K562 (cell line): ENCODE results near the gene S100A8. TPM values are rescaled to one million over a fixed set of nuclear protein-coding genes. Genes with fewer than 3 reads are reported as not detected.

Source experiments
- ARID4B ChIP-seq: sonication (generic); formaldehyde crosslinking; IDR thresholded peaks from 2 replicates; pipeline ENCODE4 v1.8.0; 2022; ENCODE audit warnings: mild to moderate bottlenecking, missing genetic modification reagents
- BMI1 ChIP-seq: fragments of 150-350 bp; IDR thresholded peaks from 2 replicates; pipeline ENCODE4 v1.6.1; 2014; ENCODE audit warnings: low read length
- ETV1 ChIP-seq: fragments of 450-650 bp; conservative IDR thresholded peaks from 2 replicates; pipeline ENCODE4 v1.6.1; 2016; ENCODE audit warnings: missing genetic modification characterization, control low read depth, low read depth, missing compliant biosample characterization
- ETV6 ChIP-seq, 3 experiments: fragments of 150-350 bp in 1 of 3; sonication (generic) in 1 of 3; formaldehyde crosslinking in 1 of 3; IDR thresholded peaks; 2 replicates each; pipeline versions ENCODE4 v1.6.1 to v1.8.0; 2014 to 2022; ENCODE audit warnings: borderline replicate concordance in 2 of 3, low read depth in 2 of 3, antibody characterized with exemption in 1 of 3, low read length in 1 of 3, mild to moderate bottlenecking in 1 of 3, missing genetic modification reagents in 1 of 3
- FOXK2 ChIP-seq, 2 experiments: fragments of 450-650 bp; IDR thresholded peaks in 1 of 2; conservative IDR thresholded peaks in 1 of 2; 2 replicates each; pipeline ENCODE4 v1.6.1; 2016; ENCODE audit warnings: low read depth in 2 of 2, mild to moderate bottlenecking in 1 of 2
- FOXP4 ChIP-seq: sonication (generic); formaldehyde crosslinking; IDR thresholded peaks from 2 replicates; pipeline ENCODE4 v1.8.0; 2022; ENCODE audit warnings: mild to moderate bottlenecking, missing genetic modification reagents, borderline replicate concordance
- HMG20B ChIP-seq: fragments of 250-450 bp; sonication (Bioruptor Pico); IDR thresholded peaks from 2 replicates; pipeline ENCODE4 v1.5.0; 2021; ENCODE audit warnings: mild to moderate bottlenecking
- MXI1 ChIP-seq: IDR thresholded peaks from 2 replicates; pipeline ENCODE4 v1.6.1; 2011; ENCODE audit warnings: low read depth, mild to moderate bottlenecking, improper control_type of control experiment, low read length
- NFIX ChIP-seq: fragments of 250-450 bp; sonication (Bioruptor Pico); IDR thresholded peaks from 2 replicates; pipeline ENCODE4 v1.4.0; 2020; ENCODE audit warnings: low read depth, mild to moderate bottlenecking, moderate library complexity
- SMAD2 ChIP-seq: fragments of 150-350 bp; IDR thresholded peaks from 2 replicates; pipeline ENCODE4 v1.6.1; 2014; ENCODE audit warnings: low read depth, mild to moderate bottlenecking, low read length
- SMARCA5 ChIP-seq: fragments of 450-650 bp; IDR thresholded peaks from 2 replicates; pipeline ENCODE4 v1.6.1; 2016
- SREBF1 ChIP-seq: fragments of 150-350 bp; IDR thresholded peaks from 2 replicates; pipeline ENCODE4 v1.6.1; 2014; ENCODE audit warnings: antibody characterized with exemption, low read depth, low read length, borderline replicate concordance
- TAF15 ChIP-seq: fragments of 200-400 bp; formaldehyde crosslinking; IDR thresholded peaks from 2 replicates; pipeline ENCODE4 v1.6.1; 2017; ENCODE audit warnings: mild to moderate bottlenecking, low read depth, low read length, moderate library complexity
- THAP12 ChIP-seq: fragments of 250-450 bp; sonication (Bioruptor Pico); IDR thresholded peaks from 2 replicates; pipeline ENCODE4 v1.9.0; 2021; ENCODE audit warnings: mild to moderate bottlenecking, inconsistent platforms
- ZKSCAN8 ChIP-seq: fragments of 200-800 bp; sonication (Bioruptor generic); IDR thresholded peaks from 2 replicates; pipeline ENCODE4 v1.6.1; 2016; ENCODE audit warnings: missing genetic modification characterization, missing compliant biosample characterization
- ZNF121 ChIP-seq: sonication (generic); formaldehyde crosslinking; conservative IDR thresholded peaks from 2 replicates; pipeline ENCODE4 v1.8.0; 2022; ENCODE audit warnings: missing genetic modification reagents
- ZNF143 ChIP-seq: sonication (generic); formaldehyde crosslinking; IDR thresholded peaks from 2 replicates; pipeline ENCODE4 v1.9.0; 2022; ENCODE audit warnings: mild to moderate bottlenecking, missing genetic modification reagents
- ZNF274 ChIP-seq: IDR thresholded peaks from 2 replicates; pipeline ENCODE4 v1.6.1; 2011; ENCODE audit warnings: low read depth, mild to moderate bottlenecking, low read length, moderate library complexity, borderline replicate concordance
- ZNF431 ChIP-seq: sonication (generic); formaldehyde crosslinking; IDR thresholded peaks from 2 replicates; pipeline ENCODE4 v1.8.0; 2022; ENCODE audit warnings: mild to moderate bottlenecking, missing genetic modification reagents
- polyA plus RNA-seq, 8 experiments: library from polyadenylated mRNA; depleted of rRNA in 4 of 8; stranded (reverse) in 5 of 8; unstranded in 3 of 8; fragments of >200 nt; fragmentation: Nextera tagmentation in 2 of 8; fragmentation: Illumina TruSeq in 1 of 8; extraction: Ambion mirVana in 2 of 8; extraction: Trizol in 1 of 8; gene quantifications; 2 replicates each; pipeline versions ENCODE4 v1.2.1 to v1.2.3, GENCODE V29; 2011 to 2014; ENCODE audit warnings: inconsistent platforms in 1 of 8, missing spikeins in 1 of 8
- total RNA-seq, 7 experiments: library from RNA; depleted of rRNA in 6 of 7; stranded (reverse); fragments of >200 nt in 6 of 7; fragmentation: Illumina TruSeq in 2 of 7; extraction: Trizol in 2 of 7; gene quantifications; 2 replicates each; pipeline versions ENCODE4 v1.2.1 to v1.2.3, GENCODE V29; 2011 to 2021; ENCODE audit warnings: low replicate concordance in 1 of 7

The S100A8 gene
- total and polyA plus RNA-seq, 9 of the 15 experiments (the other 6 are each of a cell fraction or from before 2014, with no cell fraction given): 0.15 to 0.60 TPM; not detected in 7

GRCh38 chr1:153432874-153433681 lies 42.2 kb upstream of the S100A8 start (continued):
- TF ChIP-seq FOXP4 (CRISPR knock-in tag) (no peak), ETV6 (IDR thresholded peaks at IDR 0.05; ENCODE audit: borderline replicate concordance in 1 of 2, low read depth in 2 of 2, low read length in 1 of 2) (no peak), ETV6 (CRISPR knock-in tag; IDR thresholded peaks at IDR 0.05; ENCODE audit: borderline replicate concordance) (no peak), MXI1 (no peak; the same call in 1 of the 2 replicates), ZKSCAN8 (CRISPR knock-in tag) (no peak), ZNF431 (CRISPR knock-in tag) (no peak), ZNF121 (CRISPR knock-in tag) (no peak), FOXK2 (conservative IDR thresholded peaks at IDR 0.05 in 1 of 2, IDR thresholded peaks at IDR 0.05 in 1 of 2; ENCODE audit: low read depth in 2 of 2) (peak in 1 of 2 experiments; percentile 70; a peak in 2 of 4 replicates), HMG20B (CRISPR knock-in tag) (no peak), ETV1 (tag) (no peak), NFIX (CRISPR knock-in tag) (no peak), ARID4B (CRISPR knock-in tag) (no peak), THAP12 (CRISPR knock-in tag) (no peak), TAF15 (no peak), ZNF274 (peak; percentile 51; the same call in 1 of the 2 replicates), SREBF1 (no peak), ZNF143 (CRISPR knock-in tag) (no peak), BMI1 (no peak), SMAD2 (no peak), SMARCA5 (no peak)
